Activated CD4-positive, alpha-beta T cell treated with anti-CD3 and anti-CD28 coated beads for 36 hours (primary cell): Measurements from ENCODE around the gene FUT1. TPM values are rescaled to one million over a fixed set of nuclear protein-coding genes. Genes with fewer than 3 reads are reported as not detected.
A peak's percentile ranks its signal among the peaks of the same experiment; 100 is the strongest.

Experiments
- ATAC-seq: fragments of 200-7000 bp; cut with Tn5 transposase; one replicate; pipeline ENCODE4 v1.10.0; 2021; ENCODE audit warnings: mild to moderate bottlenecking, moderate library complexity
- CTCF ChIA-PET: fragments of 350-600 bp; sonication (Branson Sonifier 250); formaldehyde crosslinking; loops from one replicate; lab custom pipeline; 2021; ENCODE audit warnings: antibody characterized with exemption; lab: Charles Lee
- POLR2A ChIA-PET: fragments of 350-600 bp; sonication (Branson Sonifier 250); formaldehyde crosslinking; loops from one replicate; lab custom pipeline; 2021; ENCODE audit warnings: antibody characterized with exemption, inconsistent platforms; lab: Charles Lee
- DNase-seq: peaks from one replicate; pipeline ENCODE4 v3.0.0-alpha.2; 2020
- H3K27ac Mint-ChIP-seq: one replicate; pipeline ENCODE4 v1.8.0; 2021; ENCODE audit warnings: mixed read lengths
- H3K27me3 Mint-ChIP-seq: one replicate; pipeline ENCODE4 v1.8.0; 2021; ENCODE audit warnings: mixed read lengths
- H3K36me3 Mint-ChIP-seq: one replicate; pipeline ENCODE4 v1.8.0; 2021; ENCODE audit warnings: low read depth, mixed read lengths
- H3K4me1 Mint-ChIP-seq: one replicate; pipeline ENCODE4 v1.8.0; 2021; ENCODE audit warnings: mixed read lengths
- H3K4me3 Mint-ChIP-seq: one replicate; pipeline ENCODE4 v1.8.0; 2021; ENCODE audit warnings: mild to moderate bottlenecking, moderate library complexity, mixed read lengths
- H3K9me3 Mint-ChIP-seq: one replicate; pipeline ENCODE4 v1.8.0; 2021; ENCODE audit warnings: low read depth, mixed read lengths
- intact Hi-C, 2 experiments: fragments of 100-400 bp; cut with DNase I in 1 of 2; cut with micrococcal nuclease in 1 of 2; formaldehyde crosslinking; loops; one replicate each; pipeline versions ENCODE4 v1.14.2 to v1.15.1; 2022 to 2024; cut with DNase I, micrococcal nuclease
- total RNA-seq, 2 experiments: library from RNA; stranded (reverse); gene quantifications; one replicate each; pipeline ENCODE4 v1.2.3, GENCODE V29; 2021

Gene FUT1
- total RNA-seq, 2 experiments from 2014 or later, result 0.23 to 0.32 TPM

GRCh38 chr19:48714759-48715675 lies 37.4 kb downstream of the FUT1 start:
- Mint-ChIP-seq H3K27me3 (no peaks in the 10 kb centered on the region), H3K9me3 (no peaks in the 10 kb centered on the region), H3K4me3 (peak overlapping the region; percentile 83), H3K36me3 (peaks cover 9% of the 10 kb centered on the region), H3K27ac (peak overlapping the region; percentile 84), H3K4me1 (peaks cover 15% of the 10 kb centered on the region)
- CTCF ChIA-PET, result interaction anchor here (1.2 to 3.0 kb wide), 3 partner anchors 10 to 83 kb away, joined by 4 to 12 read pairs (median 5); no protein-coding TSS in a partner anchor
- ATAC-seq (no peak), DNase-seq (no peak)
- intact Hi-C loops, result loop anchor here (1.0 to 5.0 kb wide), 14 partner anchors 10 to 617 kb away; partner anchors contain the start of genes CA11 (in 2 of the 2), C19orf73 (in 1 of the 2), DBP (in 1 of the 2) and GYS1 (in 1 of the 2)
- POLR2A ChIA-PET, result no interaction called here

DNA sequence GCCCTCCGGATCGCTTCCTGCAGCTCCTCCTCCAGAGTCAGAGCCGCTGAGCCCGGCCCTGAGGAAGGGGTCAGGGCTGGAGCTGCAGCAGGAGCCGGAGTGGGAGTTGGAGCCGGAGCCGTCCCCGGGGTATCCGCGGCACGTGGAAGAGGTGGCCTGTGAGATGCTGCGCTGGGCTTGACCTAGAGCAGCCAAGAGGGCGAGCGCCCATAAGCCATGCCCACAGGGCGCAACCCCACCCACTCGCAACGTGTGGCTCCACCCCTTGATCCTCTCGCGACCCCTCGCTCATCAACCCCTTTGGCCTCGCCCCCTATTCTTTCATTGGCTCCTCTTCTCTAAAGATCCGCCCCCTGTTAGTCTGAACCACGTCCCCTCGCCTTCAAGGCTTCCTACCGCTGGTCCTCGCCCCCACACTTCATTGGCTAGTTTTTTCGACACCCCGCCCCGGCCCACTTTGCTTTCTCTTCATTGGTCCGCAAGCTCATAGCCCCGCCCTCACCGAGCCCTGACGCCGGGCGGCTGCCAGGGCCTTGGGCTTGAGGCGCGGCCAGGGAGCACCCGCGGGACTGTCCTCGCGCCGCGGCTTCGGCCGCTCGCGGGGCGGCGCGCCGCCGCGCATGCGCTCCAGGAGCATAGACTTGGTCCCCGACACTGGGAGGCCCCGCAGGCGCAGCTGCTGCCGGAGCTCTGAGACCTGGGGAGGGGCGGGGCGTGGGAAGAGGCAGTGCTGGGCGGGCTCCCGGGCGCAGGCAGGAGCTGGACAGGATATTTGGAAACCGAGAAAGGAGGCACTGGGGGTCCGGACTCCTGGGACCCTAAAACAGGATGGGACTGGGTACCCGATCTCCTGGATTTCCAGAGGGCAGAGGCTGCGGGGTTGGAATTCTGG lies 38.3 kb downstream of the FUT1 start:
- peak; percentile 93 for ATAC-seq
- H3K27me3 Mint-ChIP-seq, result no peaks in the 10 kb centered on the region
- intact Hi-C loops, result loop anchor here (1.0 to 5.0 kb wide), 14 partner anchors 11 to 618 kb away; partner anchors contain the start of genes CA11 (in 2 of the 2), C19orf73 (in 1 of the 2), DBP (in 1 of the 2) and GYS1 (in 1 of the 2)
- DNase-seq, result peak; percentile 99
- peak overlapping the region; percentile 84 for H3K27ac Mint-ChIP-seq
- H3K4me1 Mint-ChIP-seq, result peaks cover 14% of the 10 kb centered on the region
- peaks cover 9% of the 10 kb centered on the region for H3K36me3 Mint-ChIP-seq
- CTCF ChIA-PET, result interaction anchor here (1.4 to 3.0 kb wide), 3 partner anchors 11 to 82 kb away, joined by 5 to 14 read pairs (median 12); no protein-coding TSS in a partner anchor
- POLR2A ChIA-PET, result interaction anchor here (0.7 to 0.9 kb wide), 2 partner anchors 17 to 128 kb away, joined by 3 to 4 read pairs; no protein-coding TSS in a partner anchor
- no peaks in the 10 kb centered on the region for H3K9me3 Mint-ChIP-seq
- peak overlapping the region; percentile 83 for H3K4me3 Mint-ChIP-seq

DNA sequence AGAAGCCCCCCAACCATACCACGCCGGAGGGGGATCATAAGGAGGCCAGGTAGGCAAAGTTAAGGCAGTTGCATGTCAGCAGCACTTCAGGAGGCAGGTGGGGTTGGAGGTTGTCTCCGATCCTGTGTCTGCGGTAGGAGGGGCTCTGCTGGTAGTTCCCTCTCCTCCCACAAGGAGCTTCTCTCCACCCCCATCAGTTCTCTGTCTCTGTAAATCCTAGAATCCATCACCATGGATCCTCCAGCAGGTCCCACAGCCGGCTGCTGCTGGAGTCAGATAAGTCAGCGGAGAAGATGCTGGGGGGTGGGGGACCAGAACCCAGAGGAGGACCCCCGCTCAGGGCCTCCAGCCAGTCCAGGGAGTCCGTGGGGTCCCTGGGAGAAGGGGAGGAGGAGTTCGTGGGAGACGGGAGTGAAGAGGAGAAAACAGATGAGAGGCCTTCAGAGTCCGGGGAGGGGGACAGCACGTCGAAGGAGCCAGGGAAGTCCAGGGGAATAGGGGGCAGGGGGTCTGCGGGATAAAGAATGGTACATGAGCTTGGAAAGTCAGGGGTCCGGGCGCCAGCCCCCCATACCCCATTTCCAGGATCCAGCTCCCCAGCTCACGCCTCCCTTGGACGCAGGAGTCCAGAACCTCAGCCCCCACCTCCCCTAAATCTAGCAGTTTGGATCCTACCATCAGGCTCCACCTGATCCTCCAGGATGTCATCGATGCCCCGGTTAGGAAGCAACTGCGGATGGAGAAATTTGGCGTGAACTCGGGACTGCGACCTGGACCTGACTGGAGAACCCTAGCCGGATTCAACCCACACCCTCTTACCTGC lies 39.2 kb downstream of the FUT1 start:
- peak overlapping the region; percentile 83 for H3K4me3 Mint-ChIP-seq
- peaks cover 14% of the 10 kb centered on the region for H3K4me1 Mint-ChIP-seq
- H3K27me3 Mint-ChIP-seq, result no peaks in the 10 kb centered on the region
- POLR2A ChIA-PET, result interaction anchor here (0.7 to 0.9 kb wide), 2 partner anchors 17 to 127 kb away, joined by 3 to 4 read pairs; no protein-coding TSS in a partner anchor
- CTCF ChIA-PET, result interaction anchor here (0.5 to 3.0 kb wide), 9 partner anchors 12 to 923 kb away, joined by 3 to 14 read pairs (median 4); partner anchors contain the start of gene ALDH16A1
- intact Hi-C loops, result loop anchor here in 1 of 2 experiments (5.0 kb wide), 1 partner anchor 619 kb away; no protein-coding TSS in a partner anchor
- peak overlapping the region; percentile 63 for H3K27ac Mint-ChIP-seq
- peaks cover 9% of the 10 kb centered on the region for H3K36me3 Mint-ChIP-seq
- ATAC-seq (no peak), DNase-seq (peak; percentile 34)
- H3K9me3 Mint-ChIP-seq, result no peaks in the 10 kb centered on the region

GRCh38 chr19:48711106-48711662 lies 41.3 kb downstream of the FUT1 start:
- POLR2A ChIA-PET, result no interaction called here
- CTCF ChIA-PET, result interaction anchor here (0.6 to 0.7 kb wide), 2 partner anchors 15 to 545 kb away, joined by 3 to 4 read pairs; partner anchors contain the start of gene FUT2
- H3K27me3 Mint-ChIP-seq, result no peaks in the 10 kb centered on the region
- no peak overlapping the region for H3K4me3 Mint-ChIP-seq
- H3K9me3 Mint-ChIP-seq, result no peaks in the 10 kb centered on the region
- peaks cover 9% of the 10 kb centered on the region for H3K36me3 Mint-ChIP-seq
- no peak for DNase-seq
- intact Hi-C loops, result loop anchor here in 1 of 2 experiments (5.0 kb wide), 1 partner anchor 621 kb away; no protein-coding TSS in a partner anchor
- peaks cover 14% of the 10 kb centered on the region for H3K4me1 Mint-ChIP-seq
- H3K27ac Mint-ChIP-seq, result no peak overlapping the region
- ATAC-seq, result no peak

- POLR2A ChIA-PET, result no interaction called here
- CTCF ChIA-PET, result no interaction called here
- peaks cover 7% of the 10 kb centered on the region for H3K4me1 Mint-ChIP-seq
Observed at GRCh38 chr19:48708471-48708870, 44.0 kb downstream of the FUT1 start.

GRCh38 chr19:48705431-48705830 lies 47.0 kb downstream of the FUT1 start:
- ATAC-seq (no peak), DNase-seq (no peak)
- intact Hi-C loops, result no loop called here
- H3K4me1 Mint-ChIP-seq, result no peaks in the 10 kb centered on the region
- H3K36me3 Mint-ChIP-seq, result peaks cover 9% of the 10 kb centered on the region
- CTCF ChIA-PET, result interaction anchor here (0.6 kb wide), 1 partner anchor 12 kb away, joined by 3 read pairs; no protein-coding TSS in a partner anchor
- no peak overlapping the region for H3K27ac Mint-ChIP-seq
- POLR2A ChIA-PET, result no interaction called here
- no peaks in the 10 kb centered on the region for H3K27me3 Mint-ChIP-seq
- no peak overlapping the region for H3K4me3 Mint-ChIP-seq
- H3K9me3 Mint-ChIP-seq, result no peaks in the 10 kb centered on the region

More at GRCh38 chr19:48708471-48708870, 44.0 kb downstream of the FUT1 start:
- Mint-ChIP-seq H3K27ac (no peak overlapping the region), H3K27me3 (no peaks in the 10 kb centered on the region), H3K36me3 (peaks cover 13% of the 10 kb centered on the region), H3K4me3 (no peak overlapping the region), H3K9me3 (no peaks in the 10 kb centered on the region)
- no peak for DNase-seq
- intact Hi-C loops, result no loop called here
- no peak for ATAC-seq

DNA sequence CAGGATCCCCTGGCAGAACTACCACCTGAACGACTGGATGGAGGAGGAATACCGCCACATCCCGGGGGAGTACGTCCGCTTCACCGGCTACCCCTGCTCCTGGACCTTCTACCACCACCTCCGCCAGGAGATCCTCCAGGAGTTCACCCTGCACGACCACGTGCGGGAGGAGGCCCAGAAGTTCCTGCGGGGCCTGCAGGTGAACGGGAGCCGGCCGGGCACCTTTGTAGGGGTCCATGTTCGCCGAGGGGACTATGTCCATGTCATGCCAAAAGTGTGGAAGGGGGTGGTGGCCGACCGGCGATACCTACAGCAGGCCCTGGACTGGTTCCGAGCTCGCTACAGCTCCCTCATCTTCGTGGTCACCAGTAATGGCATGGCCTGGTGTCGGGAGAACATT lies 49.1 kb downstream of the FUT1 start:
- peaks cover 3% of the 10 kb centered on the region for H3K27me3 Mint-ChIP-seq
- H3K27ac Mint-ChIP-seq, result no peak overlapping the region
- DNase-seq (no peak), ATAC-seq (no peak)
- peaks cover 11% of the 10 kb centered on the region for H3K36me3 Mint-ChIP-seq
- ChIA-PET CTCF (no interaction called here), POLR2A (no interaction called here)
- no peaks in the 10 kb centered on the region for H3K4me1 Mint-ChIP-seq
- H3K4me3 Mint-ChIP-seq, result no peak overlapping the region
- intact Hi-C loops, result no loop called here
- H3K9me3 Mint-ChIP-seq, result no peaks in the 10 kb centered on the region

GRCh38 chr19:48702701-48703100 lies 49.7 kb downstream of the FUT1 start:
- Mint-ChIP-seq H3K27ac (no peak overlapping the region), H3K9me3 (no peaks in the 10 kb centered on the region), H3K27me3 (peaks cover 6% of the 10 kb centered on the region), H3K36me3 (peaks cover 11% of the 10 kb centered on the region), H3K4me1 (no peaks in the 10 kb centered on the region), H3K4me3 (no peak overlapping the region)
- no peak for DNase-seq
- intact Hi-C loops, result no loop called here
- no peak for ATAC-seq
- CTCF ChIA-PET, result no interaction called here
- POLR2A ChIA-PET, result no interaction called here

DNA sequence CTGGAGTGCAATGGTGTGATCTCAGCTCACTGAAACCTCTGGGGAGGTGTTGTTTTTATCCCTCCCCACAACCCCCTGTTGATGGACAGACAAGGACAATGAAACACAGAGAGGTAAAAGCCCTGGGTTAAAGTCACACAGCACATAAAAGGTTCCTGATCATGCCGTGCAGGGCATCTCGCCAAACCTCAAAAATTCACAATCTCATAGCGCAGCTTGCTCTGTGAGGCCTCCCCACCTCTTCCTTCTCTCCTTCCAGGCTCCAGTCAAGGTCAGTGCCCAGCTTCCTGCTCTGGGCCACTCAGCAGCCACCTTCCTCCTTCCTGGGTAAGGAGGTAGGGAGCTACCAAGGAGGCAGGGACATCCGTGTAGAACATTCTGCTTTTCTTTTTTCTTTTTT lies 54.4 kb downstream of the FUT1 start:
- no peak for DNase-seq
- intact Hi-C loops, result no loop called here
- ATAC-seq, result peak; percentile 33
- CTCF ChIA-PET, result no interaction called here
- Mint-ChIP-seq H3K9me3 (no peaks in the 10 kb centered on the region), H3K36me3 (peaks cover 8% of the 10 kb centered on the region), H3K4me3 (no peak overlapping the region), H3K27ac (no peak overlapping the region), H3K27me3 (peaks cover 11% of the 10 kb centered on the region), H3K4me1 (peaks cover 10% of the 10 kb centered on the region)
- POLR2A ChIA-PET, result no interaction called here
